ENCODE results near the gene DIP2C.

- no peak for TF ChIP-seq CTCF (IDR thresholded peaks at IDR 0.05)
- TF ChIP-seq TCF12 (IDR thresholded peaks at IDR 0.05), result no peak
- TF ChIP-seq RCOR1 (IDR thresholded peaks at IDR 0.05; ENCODE audit: low read length), result no peak
- no peak for TF ChIP-seq SMC3 (IDR thresholded peaks at IDR 0.05; ENCODE audit: low read depth, low read length)
- TF ChIP-seq POLR2AphosphoS5 (IDR thresholded peaks at IDR 0.05; ENCODE audit: low read depth, low read length), result no peak
- TF ChIP-seq EZH2phosphoT487 (IDR thresholded peaks at IDR 0.05; ENCODE audit: borderline replicate concordance, low read depth), result no peak
- TF ChIP-seq FOXM1 (IDR thresholded peaks at IDR 0.05; ENCODE audit: low read depth), result no peak
- no peak for TF ChIP-seq RFX5 (IDR thresholded peaks at IDR 0.05; ENCODE audit: low read length)
- TF ChIP-seq SIN3A (IDR thresholded peaks at IDR 0.05; ENCODE audit: borderline replicate concordance, low read depth, low read length), result no peak
- TF ChIP-seq, protein P1, sequence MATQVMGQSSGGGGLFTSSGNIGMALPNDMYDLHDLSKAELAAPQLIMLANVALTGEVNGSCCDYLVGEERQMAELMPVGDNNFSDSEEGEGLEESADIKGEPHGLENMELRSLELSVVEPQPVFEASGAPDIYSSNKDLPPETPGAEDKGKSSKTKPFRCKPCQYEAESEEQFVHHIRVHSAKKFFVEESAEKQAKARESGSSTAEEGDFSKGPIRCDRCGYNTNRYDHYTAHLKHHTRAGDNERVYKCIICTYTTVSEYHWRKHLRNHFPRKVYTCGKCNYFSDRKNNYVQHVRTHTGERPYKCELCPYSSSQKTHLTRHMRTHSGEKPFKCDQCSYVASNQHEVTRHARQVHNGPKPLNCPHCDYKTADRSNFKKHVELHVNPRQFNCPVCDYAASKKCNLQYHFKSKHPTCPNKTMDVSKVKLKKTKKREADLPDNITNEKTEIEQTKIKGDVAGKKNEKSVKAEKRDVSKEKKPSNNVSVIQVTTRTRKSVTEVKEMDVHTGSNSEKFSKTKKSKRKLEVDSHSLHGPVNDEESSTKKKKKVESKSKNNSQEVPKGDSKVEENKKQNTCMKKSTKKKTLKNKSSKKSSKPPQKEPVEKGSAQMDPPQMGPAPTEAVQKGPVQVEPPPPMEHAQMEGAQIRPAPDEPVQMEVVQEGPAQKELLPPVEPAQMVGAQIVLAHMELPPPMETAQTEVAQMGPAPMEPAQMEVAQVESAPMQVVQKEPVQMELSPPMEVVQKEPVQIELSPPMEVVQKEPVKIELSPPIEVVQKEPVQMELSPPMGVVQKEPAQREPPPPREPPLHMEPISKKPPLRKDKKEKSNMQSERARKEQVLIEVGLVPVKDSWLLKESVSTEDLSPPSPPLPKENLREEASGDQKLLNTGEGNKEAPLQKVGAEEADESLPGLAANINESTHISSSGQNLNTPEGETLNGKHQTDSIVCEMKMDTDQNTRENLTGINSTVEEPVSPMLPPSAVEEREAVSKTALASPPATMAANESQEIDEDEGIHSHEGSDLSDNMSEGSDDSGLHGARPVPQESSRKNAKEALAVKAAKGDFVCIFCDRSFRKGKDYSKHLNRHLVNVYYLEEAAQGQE (IDR thresholded peaks at IDR 0.05; ENCODE audit: low read depth, low read length), result no peak
- TF ChIP-seq TAF1 (IDR thresholded peaks at IDR 0.05; ENCODE audit: borderline replicate concordance, low read depth, low read length), result no peak
Measured at GRCh38 chr10:452512-453426, 236.7 kb downstream of the DIP2C start.
